HS-5 (cell line): Measurements from ENCODE around the gene SURF4.
A peak's percentile ranks its signal among the peaks of the same experiment; 100 is the strongest.
"Not testable (repeated sequence)": the region's sequence is repeated elsewhere in the genome, so short reads cannot be mapped to it uniquely, and the experiment has no call there.

Experiments
- DNase-seq: peaks from one replicate; pipeline ENCODE4 v3.0.0-alpha.2; 2012; ENCODE audit warnings: low read depth

Gene SURF4

DNA sequence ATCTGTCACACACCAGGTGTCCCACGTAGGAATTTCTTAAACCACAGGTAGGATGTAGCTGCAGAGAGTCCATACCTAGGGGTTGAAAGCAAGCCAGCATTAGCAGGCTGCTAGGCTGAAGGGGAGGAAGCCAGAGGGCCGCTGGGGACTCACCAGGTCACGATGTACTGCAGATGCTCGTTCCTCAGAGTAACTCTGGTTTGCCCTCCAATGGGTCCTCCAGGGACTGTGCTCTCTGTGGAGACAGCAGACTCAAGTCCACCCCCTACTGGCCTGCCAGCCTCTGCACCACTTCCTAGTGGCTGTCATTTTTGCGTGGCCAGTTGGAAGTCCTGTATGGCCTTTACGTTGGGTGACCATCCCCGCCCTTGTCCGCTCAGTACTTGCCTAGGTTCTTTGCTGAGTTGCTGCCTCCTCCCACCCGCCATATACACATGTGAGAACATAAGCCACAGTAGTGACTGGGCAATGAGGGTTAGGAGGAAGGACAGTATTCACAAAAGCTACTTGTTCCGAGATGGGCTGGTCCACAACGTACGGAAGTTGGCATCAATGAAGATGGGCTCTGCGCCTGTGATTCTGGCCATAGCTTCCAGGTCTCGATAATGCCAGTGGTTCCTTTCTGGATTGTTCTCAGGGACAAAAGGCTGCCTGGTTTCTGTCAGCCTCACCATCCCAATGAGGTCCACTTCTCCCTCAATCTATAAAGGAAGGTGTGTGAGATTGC, 23.8 kb downstream of the SURF4 start:
- DNase-seq, result no peak

GRCh38 chr9:133351526-133351907, 24.3 kb downstream of the SURF4 start:
- no peak for DNase-seq

DNA sequence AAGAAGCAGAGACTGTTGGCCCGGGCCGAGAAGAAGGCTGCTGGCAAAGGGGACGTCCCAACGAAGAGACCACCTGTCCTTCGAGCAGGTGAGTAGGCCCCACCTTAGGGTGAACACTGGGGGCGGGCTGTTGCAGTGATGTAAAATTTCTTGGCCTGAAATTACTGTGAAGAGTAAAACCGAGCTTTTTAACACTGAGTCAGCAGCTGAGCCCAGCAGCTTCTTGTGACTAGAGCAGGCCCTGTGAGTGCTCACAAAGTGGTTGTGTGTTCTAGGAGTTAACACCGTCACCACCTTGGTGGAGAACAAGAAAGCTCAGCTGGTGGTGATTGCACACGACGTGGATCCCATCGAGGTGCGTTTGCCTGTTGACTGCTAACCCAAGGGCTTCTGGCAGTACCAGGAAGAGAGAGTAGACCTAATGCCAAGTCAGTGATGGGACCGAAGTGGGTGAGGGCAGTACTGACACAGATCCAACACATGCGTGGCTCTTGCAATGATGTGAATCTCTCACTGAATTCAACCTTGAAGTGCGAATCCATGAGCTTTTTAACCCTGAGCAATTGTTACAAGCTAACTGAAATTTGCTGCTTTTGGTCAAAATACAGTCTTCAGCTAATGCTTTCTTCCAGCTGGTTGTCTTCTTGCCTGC, 25.8 kb downstream of the SURF4 start:
- no peak for DNase-seq

DNA sequence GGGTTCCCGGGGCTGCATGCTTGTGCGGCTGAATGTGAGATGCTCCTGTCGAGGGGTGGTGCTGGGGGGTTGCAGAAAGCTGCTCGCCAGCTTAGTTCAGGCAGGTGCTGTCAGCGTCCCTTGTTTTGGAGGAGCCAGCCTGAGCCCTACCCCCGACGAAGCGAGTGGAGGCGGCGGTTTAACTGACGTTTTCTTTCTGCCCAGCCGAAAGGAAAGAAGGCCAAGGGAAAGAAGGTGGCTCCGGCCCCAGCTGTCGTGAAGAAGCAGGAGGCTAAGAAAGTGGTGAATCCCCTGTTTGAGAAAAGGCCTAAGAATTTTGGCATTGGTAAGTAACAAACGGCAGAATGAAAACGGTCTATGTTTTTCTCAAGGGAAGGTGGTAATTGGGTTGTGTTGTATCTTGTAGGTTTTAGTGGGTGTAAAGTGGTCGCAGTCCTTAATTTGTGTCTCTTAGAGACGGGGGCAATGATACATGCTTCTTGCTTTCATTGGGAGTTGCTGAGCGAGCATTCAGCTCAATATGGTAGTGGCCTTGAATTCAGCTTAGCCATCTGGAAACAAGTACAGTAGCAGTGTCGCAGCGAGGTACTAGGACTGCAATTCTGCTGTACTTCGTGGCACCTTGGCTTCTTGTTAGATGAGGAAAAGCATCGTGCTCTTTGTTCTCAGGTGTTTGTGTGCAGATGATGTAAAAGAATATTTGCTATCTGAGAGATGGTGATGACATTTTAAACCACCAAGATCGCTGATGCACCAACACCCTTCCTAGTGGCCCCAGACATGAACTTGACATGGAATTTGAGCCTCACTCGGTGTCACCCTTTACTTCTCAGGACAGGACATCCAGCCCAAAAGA, 26.9 kb downstream of the SURF4 start:
- DNase-seq, result no peak

GRCh38 chr9:133347985-133348717, 27.7 kb downstream of the SURF4 start, which contains the start of the genes MED22 and RPL7A:
Gene MED22 (minus strand): TSS chr9:133348131. CDS start chr9:133346662, 1,469 bp downstream.
Gene RPL7A (plus strand): TSS chr9:133348218. CDS start chr9:133348244, 26 bp downstream.
- peak; percentile 92 for DNase-seq

GRCh38 chr9:133347515-133347984, 28.3 kb downstream of the SURF4 start:
- DNase-seq, result no peak

GRCh38 chr9:133346021-133346785, 29.7 kb downstream of the SURF4 start:
- no peak for DNase-seq

GRCh38 chr9:133345596-133345995, 30.3 kb downstream of the SURF4 start:
- DNase-seq, result no peak

DNA sequence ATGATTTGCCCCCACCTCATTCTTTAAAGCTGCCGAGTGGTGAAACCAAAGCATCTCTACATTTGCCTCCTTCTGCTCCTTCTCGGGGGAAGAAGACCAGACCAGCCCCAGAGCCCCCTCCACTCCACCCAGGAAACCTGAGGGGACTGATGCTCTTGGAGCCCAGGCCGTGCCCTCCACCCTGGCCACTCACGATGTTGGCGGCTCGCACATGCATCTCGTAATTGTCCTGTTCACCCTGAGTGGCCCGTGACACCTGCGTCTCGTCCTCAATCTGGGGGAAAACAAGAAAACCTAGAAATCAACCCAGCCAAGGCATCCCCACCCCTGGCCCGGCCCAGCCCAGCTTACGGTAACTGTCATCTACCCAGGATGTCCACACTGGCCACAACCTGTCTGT, 30.9 kb downstream of the SURF4 start:
- DNase-seq, result no peak

- no peak for DNase-seq
These were observed 31.8 kb downstream of the SURF4 start for GRCh38 chr9:133344071-133344470.

DNA sequence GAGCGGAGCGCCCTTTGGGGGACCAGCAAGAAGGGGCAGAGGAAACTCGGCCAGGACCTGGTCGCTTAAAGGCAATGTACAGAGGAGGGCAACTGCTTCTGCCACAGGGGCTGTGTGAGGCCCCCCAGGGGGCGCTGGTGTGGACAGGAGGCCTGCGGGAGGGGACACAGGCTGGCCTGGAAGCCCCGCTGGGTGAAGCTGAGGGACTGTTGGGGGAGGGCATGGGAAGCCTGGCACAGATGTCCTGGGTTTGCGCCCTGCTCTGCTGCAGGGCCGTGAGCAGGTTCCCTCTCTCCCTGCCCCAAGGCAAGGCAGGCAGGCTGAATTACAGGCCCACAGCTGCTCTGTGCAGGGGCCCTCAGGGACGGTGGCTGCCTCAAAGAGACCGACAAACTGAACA, 33.3 kb downstream of the SURF4 start:
- no peak for DNase-seq

DNA sequence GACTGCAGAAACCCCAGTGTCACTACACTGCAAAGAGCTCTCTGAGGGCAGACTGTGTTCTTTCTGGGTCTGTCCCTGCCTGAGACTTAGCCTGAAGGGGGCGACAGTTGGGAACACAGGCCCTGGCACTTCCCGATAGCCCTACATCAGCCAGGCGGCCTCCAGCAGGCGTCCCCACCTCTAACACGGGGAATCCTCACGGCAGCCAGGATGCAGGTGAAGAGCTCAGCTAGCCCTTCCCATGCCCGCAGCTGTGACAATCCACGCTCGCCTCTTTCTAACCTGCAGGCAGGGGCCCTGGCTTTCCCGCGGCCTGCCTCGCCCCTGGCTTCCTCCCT, 33.8 kb downstream of the SURF4 start:
- DNase-seq, result no peak

- DNase-seq, result no peak
These were observed 34.3 kb downstream of the SURF4 start for GRCh38 chr9:133341369-133342068.

DNA sequence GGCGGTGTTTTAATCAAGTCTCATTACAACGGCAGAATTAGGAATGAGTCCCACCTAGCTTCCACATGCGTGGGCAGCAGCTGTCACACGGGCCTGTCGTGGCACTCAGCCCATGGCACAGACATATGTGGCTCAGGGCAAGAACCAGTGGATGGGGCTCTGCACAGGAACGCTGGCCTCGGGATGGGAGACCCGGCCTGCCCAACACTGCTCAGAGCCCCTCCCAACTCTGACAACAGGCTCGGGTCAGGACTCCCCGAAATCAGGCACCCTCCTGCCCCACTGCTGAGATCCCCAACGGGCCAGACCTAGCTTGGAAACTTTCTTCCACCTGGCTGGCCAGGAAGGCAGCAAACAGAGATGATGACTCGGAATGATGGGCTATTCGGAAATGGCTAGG, 34.9 kb downstream of the SURF4 start:
- DNase-seq, result no peak

DNA sequence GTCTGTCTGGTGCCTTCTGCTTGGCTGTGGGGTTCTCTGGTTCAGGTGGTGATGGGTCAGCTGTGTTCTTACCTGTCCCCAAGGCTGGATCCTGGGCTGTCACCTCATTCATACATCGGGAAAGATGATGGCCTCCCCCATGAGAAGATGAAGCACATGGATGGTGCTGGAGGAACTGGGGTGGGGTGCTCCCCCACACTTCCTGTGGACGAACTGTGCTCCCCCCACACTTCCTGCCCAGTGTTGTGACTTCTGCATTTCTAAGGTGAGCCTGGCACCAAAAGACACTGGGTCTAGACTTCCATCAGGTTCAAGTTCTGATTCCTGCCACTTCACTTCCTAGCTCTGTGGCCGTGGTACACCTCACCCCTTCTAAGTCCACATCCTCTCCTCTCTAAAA, 35.6 kb downstream of the SURF4 start:
- DNase-seq, result no peak

- DNase-seq, result no peak
These were observed 36.2 kb downstream of the SURF4 start for GRCh38 chr9:133339641-133340040.

DNA sequence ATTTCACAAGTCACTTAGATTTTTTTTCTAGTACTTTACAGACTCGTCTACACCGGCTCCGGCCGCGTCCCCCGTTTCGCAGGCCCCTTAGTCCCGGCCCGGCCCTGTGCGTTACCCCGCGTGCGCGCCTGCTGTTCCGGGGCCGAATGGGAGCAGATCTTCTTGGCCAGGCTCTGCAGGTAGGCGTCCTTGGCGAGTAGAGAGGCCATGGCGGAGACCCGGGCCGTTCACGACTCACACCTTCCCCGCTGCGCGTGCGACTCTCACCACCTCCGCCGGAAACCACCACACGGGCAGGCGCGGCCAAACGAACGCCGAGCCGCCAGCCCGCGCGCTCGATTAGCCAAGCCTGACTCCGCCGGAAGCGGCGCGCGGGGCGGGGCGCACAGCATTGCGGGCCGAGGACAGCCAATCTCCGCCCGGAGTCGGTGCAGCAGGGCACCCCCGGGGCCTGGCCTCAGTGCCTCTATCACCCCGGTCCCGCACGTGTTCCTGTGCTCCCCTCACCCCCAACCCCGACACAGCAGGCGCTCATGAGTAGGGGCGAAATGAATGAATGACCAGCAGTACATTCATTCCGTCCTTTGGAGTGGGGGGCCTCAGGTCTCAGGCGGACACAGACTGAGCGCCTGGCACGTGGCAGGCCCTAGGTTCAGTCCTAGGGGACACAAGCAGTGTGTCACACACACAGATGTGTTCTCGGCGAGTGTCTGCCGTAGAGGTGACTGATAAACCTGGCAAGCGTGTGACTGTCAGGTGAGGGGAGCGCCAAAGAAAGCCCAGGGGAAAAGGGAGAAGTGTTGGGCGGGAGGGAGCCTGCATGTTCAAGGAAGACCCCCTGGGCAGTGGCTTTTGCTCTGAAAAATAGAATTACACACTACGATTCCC, 39.7 kb downstream of the SURF4 start, which contains the start of gene SURF6:
TSS of gene SURF6 (minus strand) at position 265 of the 888 bp plus-strand sequence. CDS start at position 209, 56 bp downstream.
- DNase-seq, result peak; percentile 49

GRCh38 chr9:133334888-133335287, 41.0 kb downstream of the SURF4 start:
- DNase-seq, result not testable (repeated sequence)

GRCh38 chr9:133334161-133334560, 41.7 kb downstream of the SURF4 start:
- no peak for DNase-seq
